Transverse colon (tissue), 4 donors: ENCODE measurements around the gene TOLLIP. TPM values are rescaled to one million over a fixed set of nuclear protein-coding genes. Genes with fewer than 3 reads are reported as not detected.

ENCODE experiments used
- DNase-seq: peaks from one replicate; pipeline ENCODE4 v3.0.0-alpha.2; 2019
- H3K27ac ChIP-seq, 4 donors: fragments of 200-600 bp; sonication (generic); 2 replicates each; pipeline ENCODE4 v1.5.1; 2016 to 2018; ENCODE audit warnings: inconsistent platforms in 4 of 4
- H3K27me3 ChIP-seq: fragments of 200-600 bp; sonication (generic); 2 replicates; pipeline ENCODE4 v1.5.1; 2017; ENCODE audit warnings: inconsistent platforms
- H3K36me3 ChIP-seq, 4 donors: fragments of 200-600 bp; sonication (generic); 2 replicates each; pipeline ENCODE4 v1.5.1; 2017 to 2019; ENCODE audit warnings: inconsistent platforms in 4 of 4
- H3K4me1 ChIP-seq, 4 donors: fragments of 200-600 bp; sonication (generic); 2 replicates each; pipeline ENCODE4 v1.5.1; 2017 to 2020; ENCODE audit warnings: inconsistent platforms in 4 of 4
- H3K4me3 ChIP-seq, 4 donors: fragments of 200-600 bp; sonication (generic); 1 replicate in 1 of 4; 2 replicates in 3 of 4; pipeline versions ENCODE4 v1.5.1 to v1.6.1; 2017 to 2019; ENCODE audit warnings: inconsistent platforms in 4 of 4
- H3K9me3 ChIP-seq, 2 donors: fragments of 200-600 bp; sonication (generic); 2 replicates each; pipeline ENCODE4 v1.5.1; 2017 to 2019; ENCODE audit warnings: inconsistent platforms in 2 of 2
- EP300 ChIP-seq: sonication (generic); formaldehyde crosslinking; IDR thresholded peaks from one replicate; pipeline ENCODE4 v1.6.1; 2017; ENCODE audit warnings: antibody characterized with exemption, low read depth
- POLR2A ChIP-seq: fragments of 450-650 bp; IDR thresholded peaks from one replicate; pipeline ENCODE4 v1.6.1; 2016; ENCODE audit warnings: antibody characterized with exemption, mild to moderate bottlenecking, moderate library complexity
- POLR2AphosphoS5 ChIP-seq, 3 donors: sonication (generic); formaldehyde crosslinking; IDR thresholded peaks; one replicate each; pipeline ENCODE4 v1.6.1; 2016; ENCODE audit warnings: antibody characterized with exemption in 3 of 3
- WGBS, 2 donors: methylation state at CpG; one replicate each; pipeline ENCODE4 v1.1.5; 2018; ENCODE audit warnings: low coverage in 1 of 2; 5-methylcytosine and 5-hydroxymethylcytosine counted together
- in situ Hi-C, 4 donors: fragments of 200-750 bp; cut with MboI; loops; one replicate each; pipeline versions ENCODE4 v1.15.0 to v1.15.1; 2017; ENCODE audit warnings: low sequenced_read_pairs in 3 of 4, low pct_ligation_motif_present in 1 of 4, low pct_unique_long_range_greater_than_20kb in 1 of 4
- intact Hi-C: fragments of 100-400 bp; cut with DNase I; formaldehyde crosslinking; loops from one replicate; pipeline ENCODE4 v1.15.1; 2023; ENCODE audit warnings: low total_unique reads
- total RNA-seq, 4 donors: library from RNA; depleted of rRNA; stranded (reverse); fragments of >200 nt; gene quantifications; one replicate each; pipeline ENCODE4 v1.1.0, GENCODE V29; 2016
- TF ChIP-seq, protein P1 (sequence below), 5 experiments: fragments of 200-600 bp in 3 of 5; fragments of 450-650 bp in 2 of 5; sonication (generic) in 3 of 5; IDR thresholded peaks; 1 replicate in 2 of 5; 2 replicates in 3 of 5; pipeline ENCODE4 v1.5.1; 2016 to 2017; ENCODE audit warnings: antibody characterized with exemption in 5 of 5, inconsistent platforms in 3 of 5, mild to moderate bottlenecking in 2 of 5, moderate library complexity in 1 of 5

The TOLLIP gene
- total RNA-seq, 4 donors from 2014 or later: 25.9 to 132 (median 50.4) TPM

DNA sequence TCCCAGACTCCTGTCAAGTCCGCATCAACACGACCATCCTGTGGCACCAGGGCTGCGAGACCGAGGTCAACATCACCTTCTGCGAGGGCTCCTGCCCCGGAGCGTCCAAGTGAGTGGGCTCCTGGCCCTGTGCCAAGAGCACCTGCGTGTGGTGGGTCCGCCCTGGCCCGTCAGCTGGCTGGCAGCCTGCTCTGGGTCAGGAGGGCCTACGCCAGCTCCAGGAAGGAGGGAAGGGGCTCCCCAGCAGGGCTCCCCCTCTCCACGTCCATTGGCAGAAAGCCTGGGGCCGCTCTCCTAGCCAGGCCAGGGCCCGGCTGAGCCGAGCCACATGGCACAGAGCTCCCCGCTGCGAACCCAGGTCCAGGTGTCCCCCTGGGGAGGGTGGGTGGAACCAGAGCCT is 48.8 kb downstream of the TOLLIP start:
- Histone ChIP-seq H3K4me3 (no peak overlapping the region), H3K36me3 (no peaks in the 10 kb centered on the region), H3K27ac (peak overlapping the region in 1 of 4 donors; percentile 41), H3K4me1 (peaks cover 17 to 27% (median 21%) of the 10 kb centered on the region in 4 donors), H3K9me3 (no peaks in the 10 kb centered on the region), H3K27me3 (no peaks in the 10 kb centered on the region)
- DNase-seq: no peak
- 84% methylated on average over 12 of the region's 17 CpGs; no CpG with 5 or more reads in 1 of the 2 donors for WGBS, 2 donors
- in situ Hi-C loops (no loop called here), intact Hi-C loops (no loop called here)
- TF ChIP-seq POLR2A (no peak), EP300 (no peak), POLR2AphosphoS5 (IDR thresholded peaks at IDR 0.05) (no peak)
- TF ChIP-seq, protein P1, sequence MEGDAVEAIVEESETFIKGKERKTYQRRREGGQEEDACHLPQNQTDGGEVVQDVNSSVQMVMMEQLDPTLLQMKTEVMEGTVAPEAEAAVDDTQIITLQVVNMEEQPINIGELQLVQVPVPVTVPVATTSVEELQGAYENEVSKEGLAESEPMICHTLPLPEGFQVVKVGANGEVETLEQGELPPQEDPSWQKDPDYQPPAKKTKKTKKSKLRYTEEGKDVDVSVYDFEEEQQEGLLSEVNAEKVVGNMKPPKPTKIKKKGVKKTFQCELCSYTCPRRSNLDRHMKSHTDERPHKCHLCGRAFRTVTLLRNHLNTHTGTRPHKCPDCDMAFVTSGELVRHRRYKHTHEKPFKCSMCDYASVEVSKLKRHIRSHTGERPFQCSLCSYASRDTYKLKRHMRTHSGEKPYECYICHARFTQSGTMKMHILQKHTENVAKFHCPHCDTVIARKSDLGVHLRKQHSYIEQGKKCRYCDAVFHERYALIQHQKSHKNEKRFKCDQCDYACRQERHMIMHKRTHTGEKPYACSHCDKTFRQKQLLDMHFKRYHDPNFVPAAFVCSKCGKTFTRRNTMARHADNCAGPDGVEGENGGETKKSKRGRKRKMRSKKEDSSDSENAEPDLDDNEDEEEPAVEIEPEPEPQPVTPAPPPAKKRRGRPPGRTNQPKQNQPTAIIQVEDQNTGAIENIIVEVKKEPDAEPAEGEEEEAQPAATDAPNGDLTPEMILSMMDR (IDR thresholded peaks at IDR 0.05): no peak

DNA sequence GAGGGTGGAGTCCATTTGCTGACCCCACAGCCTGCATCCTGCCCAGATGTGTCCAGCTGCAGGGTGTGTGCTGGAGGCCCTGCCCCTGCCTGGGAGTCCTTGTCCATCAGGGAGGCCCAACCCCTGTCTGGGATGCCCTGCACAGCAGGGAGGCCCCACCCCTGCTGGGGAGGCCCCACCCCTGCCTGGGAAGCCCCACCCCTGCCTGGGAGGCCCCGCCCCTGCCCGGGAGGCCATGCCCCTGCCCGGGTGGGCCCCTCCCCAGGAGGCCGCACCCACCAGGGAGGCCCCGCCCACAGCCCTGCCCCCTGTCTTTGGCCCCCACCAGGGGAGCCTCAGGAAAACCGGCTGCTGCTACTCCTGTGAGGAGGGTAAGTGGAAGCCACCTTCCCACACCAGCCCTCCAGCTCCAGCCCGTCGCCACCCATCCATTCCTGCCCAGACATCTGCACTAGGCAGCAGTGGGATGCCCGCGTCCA is 49.4 kb downstream of the TOLLIP start:
- WGBS, 2 donors: 88% methylated on average over 4 of the region's 10 CpGs; no CpG with 5 or more reads in 1 of the 2 donors
- in situ Hi-C loops: no loop called here

DNA sequence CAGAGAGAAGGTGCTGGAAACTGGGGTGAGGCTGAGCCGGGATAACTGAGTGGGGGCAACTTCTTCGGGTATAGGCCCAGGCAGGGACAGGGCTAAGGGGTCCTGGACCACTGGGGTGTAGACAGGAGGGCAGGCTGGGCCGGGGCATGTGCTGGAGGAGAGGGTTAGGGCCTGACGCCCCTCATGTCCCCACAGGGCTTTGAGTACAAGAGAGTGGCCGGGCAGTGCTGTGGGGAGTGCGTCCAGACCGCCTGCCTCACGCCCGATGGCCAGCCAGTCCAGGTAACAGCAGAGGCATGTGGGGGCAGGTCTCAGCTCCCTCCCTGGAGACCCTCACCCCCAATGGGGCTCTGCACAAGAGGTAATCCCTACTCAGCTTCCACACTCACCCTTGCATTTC is 49.9 kb downstream of the TOLLIP start:
- peaks cover 17 to 27% (median 21%) of the 10 kb centered on the region in 4 donors for H3K4me1 ChIP-seq
- in situ Hi-C loops (no loop called here), intact Hi-C loops (no loop called here)
- no peak overlapping the region for H3K4me3 ChIP-seq
- 81 to 100% methylated on average over 2 to 9 of the region's 9 CpGs for WGBS, 2 donors
- TF ChIP-seq POLR2AphosphoS5 (IDR thresholded peaks at IDR 0.05): no peak
- TF ChIP-seq, protein P1 (IDR thresholded peaks at IDR 0.05): no peak
- TF ChIP-seq POLR2A: no peak
- TF ChIP-seq EP300: no peak
- DNase-seq: no peak
- H3K27me3 ChIP-seq: no peaks in the 10 kb centered on the region
- H3K9me3 ChIP-seq: no peaks in the 10 kb centered on the region
- peak overlapping the region in 1 of 4 donors; percentile 19 for H3K27ac ChIP-seq
- no peaks in the 10 kb centered on the region for H3K36me3 ChIP-seq

More for the DNA sequence above, 49.4 kb downstream of the TOLLIP start:
- TF ChIP-seq EP300: no peak
- no peak for TF ChIP-seq POLR2AphosphoS5 (IDR thresholded peaks at IDR 0.05)
- TF ChIP-seq POLR2A: no peak
- TF ChIP-seq, protein P1 (IDR thresholded peaks at IDR 0.05): no peak
- Histone ChIP-seq H3K27ac (peak overlapping the region in 1 of 4 donors; percentile 41), H3K27me3 (no peaks in the 10 kb centered on the region), H3K9me3 (no peaks in the 10 kb centered on the region), H3K4me3 (no peak overlapping the region), H3K36me3 (no peaks in the 10 kb centered on the region), H3K4me1 (peaks cover 17 to 27% (median 21%) of the 10 kb centered on the region in 4 donors)
- DNase-seq: peak; percentile 73
- intact Hi-C loops: no loop called here

DNA sequence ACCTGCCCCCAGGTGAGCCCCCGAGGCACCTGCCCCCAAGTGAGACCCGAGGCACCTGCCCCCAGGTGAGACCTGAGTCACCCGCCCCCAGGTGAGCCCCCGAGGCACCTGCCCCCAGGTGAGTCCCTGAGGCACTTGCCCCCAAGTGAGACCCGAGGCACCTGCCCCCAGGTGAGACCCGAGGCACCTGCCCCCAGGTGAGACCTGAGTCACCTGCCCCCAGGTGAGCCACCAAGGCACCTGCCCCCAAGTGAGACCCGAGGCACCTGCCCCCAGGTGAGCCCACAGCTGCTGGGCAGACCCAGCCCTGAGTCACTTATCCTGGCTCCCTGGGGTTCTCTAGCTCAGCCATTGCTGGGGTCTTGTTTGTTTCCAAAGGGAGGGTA is 50.4 kb downstream of the TOLLIP start:
- TF ChIP-seq, protein P1 (IDR thresholded peaks at IDR 0.05): no peak
- TF ChIP-seq POLR2A (no peak), POLR2AphosphoS5 (IDR thresholded peaks at IDR 0.05) (no peak), EP300 (no peak)
- Histone ChIP-seq H3K4me1 (peaks cover 17 to 27% (median 21%) of the 10 kb centered on the region in 4 donors), H3K4me3 (no peak overlapping the region), H3K36me3 (no peaks in the 10 kb centered on the region), H3K9me3 (no peaks in the 10 kb centered on the region), H3K27ac (peak overlapping the region in 1 of 4 donors; percentile 19), H3K27me3 (no peaks in the 10 kb centered on the region)
- in situ Hi-C loops (no loop called here), intact Hi-C loops (no loop called here)
- 80% methylated on average over 1 of the region's 7 CpGs; no CpG with 5 or more reads in 1 of the 2 donors for WGBS, 2 donors
- DNase-seq: no peak
